Stimulated activated CD8-positive, alpha-beta memory T cell treated with anti-CD3 and anti-CD28 coated beads, Interleukin-12 subunit alpha, Interleukin-12 subunit beta, amount 100 ng/mL, for 24 hours (primary cell): ENCODE results near the gene EPHA1.

Source experiments
- DNase-seq: peaks from one replicate; pipeline ENCODE4 v3.0.0-alpha.2; 2020; ENCODE audit errors: extremely low read depth

Gene EPHA1

GRCh38 chr7:143374561-143374960, 34.1 kb downstream of the EPHA1 start:
- no peak for DNase-seq

DNA sequence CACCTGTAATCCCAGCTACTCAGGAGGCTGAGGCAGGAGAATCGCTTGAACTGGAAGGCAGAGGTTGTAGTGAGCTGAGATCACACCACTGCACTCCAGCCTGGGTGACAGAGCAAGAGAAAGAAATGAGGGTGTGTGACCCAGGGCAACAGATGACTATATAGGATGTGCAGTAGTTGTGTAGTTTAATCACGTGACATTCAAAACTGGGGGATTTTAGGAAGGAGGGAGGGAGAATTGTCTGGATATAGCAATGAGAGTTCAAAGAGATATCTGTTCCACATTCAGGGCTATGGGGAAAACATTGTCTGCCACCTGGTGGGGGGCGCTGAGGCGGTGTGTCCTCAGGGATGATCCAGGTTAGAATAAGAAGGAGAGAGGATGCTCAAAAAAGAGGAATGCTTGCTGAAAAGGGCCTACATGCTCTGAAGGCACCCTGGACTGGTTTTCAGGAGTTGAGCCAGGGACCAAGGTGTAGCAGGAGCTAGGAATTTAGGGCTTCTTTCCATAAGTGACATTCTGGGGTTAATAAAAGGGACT, 35.3 kb downstream of the EPHA1 start:
- DNase-seq, result no peak

GRCh38 chr7:143372070-143372469, 36.6 kb downstream of the EPHA1 start:
- no peak for DNase-seq

DNA sequence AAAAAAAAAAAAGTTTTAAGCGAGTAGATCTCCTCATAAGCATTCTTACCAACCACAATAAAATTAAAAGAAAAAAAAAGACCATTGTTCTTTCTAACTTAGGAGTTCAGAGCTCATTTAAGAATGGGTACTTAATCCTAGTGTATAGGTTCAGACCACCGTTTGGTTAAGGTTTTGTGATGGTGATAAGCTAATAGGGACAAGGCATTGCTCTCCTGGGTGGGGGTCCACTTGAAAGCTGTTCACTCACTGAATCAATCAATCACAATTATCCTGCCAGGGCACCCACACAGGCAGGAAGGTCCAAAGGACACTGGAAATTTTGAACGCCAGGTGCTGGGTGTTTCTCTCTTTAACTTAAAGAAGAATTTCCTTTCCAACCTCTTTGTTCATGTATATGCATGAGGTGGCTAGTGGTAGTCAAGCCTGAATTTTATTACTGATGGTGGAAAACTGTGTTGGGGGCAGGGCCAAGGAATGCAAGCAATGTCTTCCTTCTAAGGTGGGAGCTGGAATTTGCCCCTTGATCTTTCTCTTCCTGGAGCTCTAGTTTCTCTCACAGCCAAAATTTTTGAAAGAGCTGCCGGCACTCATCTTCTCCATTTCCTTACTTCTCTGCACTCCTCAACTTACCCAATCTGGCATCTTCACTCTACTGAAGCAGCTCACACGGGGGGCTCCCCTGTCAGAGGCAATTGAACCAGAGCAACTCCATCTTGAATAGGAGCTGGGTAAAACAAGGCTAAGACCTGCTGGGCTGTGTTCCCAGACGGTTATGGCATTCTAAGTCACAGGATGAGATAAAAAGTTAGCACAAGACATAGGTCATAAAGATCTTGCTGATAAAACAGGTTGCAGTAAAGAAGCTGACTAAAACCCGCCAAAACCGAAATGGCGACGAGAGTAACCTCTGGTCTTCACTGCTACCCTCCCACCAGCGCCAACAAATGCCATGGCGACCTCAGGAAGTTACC, 38.7 kb downstream of the EPHA1 start:
- no peak for DNase-seq

DNA sequence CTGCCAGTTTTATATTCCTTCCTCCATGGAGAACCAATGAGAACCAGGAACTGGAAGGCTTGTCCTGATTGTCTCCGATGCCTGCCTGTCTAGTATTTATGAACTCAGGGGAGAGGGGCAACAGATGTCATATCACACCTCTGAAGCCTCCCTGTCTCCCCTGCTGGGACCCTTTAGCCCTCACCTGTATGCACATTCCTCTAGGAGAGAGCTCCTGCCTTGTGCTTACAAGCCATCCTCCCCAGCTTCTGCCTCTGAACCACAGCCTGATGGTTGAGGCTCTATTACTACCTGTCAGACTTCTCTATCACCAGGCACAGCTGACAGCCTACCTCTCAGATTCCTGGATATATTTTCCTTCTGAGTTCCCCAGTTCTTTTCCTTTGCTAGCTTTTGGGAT, 40.3 kb downstream of the EPHA1 start:
- no peak for DNase-seq

DNA sequence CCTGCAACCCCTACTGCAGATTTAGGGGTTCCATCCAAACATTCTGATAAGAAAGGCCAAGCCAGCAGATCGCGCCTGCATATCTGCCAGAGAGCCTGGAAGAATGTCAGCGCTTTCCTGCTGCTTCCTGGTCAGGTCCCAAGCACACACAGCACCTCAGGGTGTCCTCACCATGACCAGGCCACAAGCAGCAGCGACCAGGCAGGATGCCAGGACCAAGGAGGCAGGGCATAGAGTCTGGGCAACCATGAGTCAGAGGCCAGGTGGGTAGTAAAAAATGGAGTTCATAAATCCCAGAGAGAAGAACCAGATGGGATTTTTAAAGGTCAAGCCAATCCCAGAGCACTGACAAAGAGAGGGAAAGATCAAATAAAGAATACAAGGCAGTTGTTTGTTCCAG, 40.7 kb downstream of the EPHA1 start:
- DNase-seq, result no peak

- no peak for DNase-seq
Measured at GRCh38 chr7:143363016-143363937, 45.4 kb downstream of the EPHA1 start.

GRCh38 chr7:143362131-143363015, 46.3 kb downstream of the EPHA1 start, which contains the start of gene FAM131B:
Gene FAM131B, minus strand, starts transcription at chr7:143362713. Its CDS starts 110 bp downstream, at chr7:143362603.
- DNase-seq, result no peak

DNA sequence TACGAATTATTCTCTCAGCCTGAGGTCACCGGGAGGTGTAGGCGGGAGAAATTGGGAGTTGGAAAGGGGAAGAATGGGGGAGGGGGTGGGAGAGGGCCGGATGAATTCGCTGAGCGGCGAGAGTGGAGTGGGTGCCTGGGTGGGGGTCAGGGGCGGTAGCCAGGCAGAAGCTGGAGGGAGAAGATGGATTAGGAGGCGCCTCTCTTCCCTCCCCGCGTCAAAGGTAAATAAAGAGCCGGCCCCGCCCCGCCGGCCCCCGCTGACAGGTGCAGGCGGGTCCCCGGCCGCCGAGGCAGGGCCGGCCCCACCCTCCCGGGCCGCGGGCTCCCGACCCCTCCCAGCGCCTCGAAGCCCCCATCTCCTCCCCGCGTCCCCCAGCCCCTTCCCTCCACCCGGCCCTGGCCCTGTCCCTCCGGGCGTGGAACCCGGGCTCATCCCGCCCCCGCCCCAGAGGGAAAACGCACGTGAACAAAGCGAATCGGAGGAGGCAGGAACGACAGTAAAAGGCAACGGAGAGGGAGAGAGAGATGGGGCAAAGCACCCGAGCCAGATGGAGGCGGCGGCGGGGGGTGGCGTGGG, 47.0 kb downstream of the EPHA1 start:
- DNase-seq, result no peak

DNA sequence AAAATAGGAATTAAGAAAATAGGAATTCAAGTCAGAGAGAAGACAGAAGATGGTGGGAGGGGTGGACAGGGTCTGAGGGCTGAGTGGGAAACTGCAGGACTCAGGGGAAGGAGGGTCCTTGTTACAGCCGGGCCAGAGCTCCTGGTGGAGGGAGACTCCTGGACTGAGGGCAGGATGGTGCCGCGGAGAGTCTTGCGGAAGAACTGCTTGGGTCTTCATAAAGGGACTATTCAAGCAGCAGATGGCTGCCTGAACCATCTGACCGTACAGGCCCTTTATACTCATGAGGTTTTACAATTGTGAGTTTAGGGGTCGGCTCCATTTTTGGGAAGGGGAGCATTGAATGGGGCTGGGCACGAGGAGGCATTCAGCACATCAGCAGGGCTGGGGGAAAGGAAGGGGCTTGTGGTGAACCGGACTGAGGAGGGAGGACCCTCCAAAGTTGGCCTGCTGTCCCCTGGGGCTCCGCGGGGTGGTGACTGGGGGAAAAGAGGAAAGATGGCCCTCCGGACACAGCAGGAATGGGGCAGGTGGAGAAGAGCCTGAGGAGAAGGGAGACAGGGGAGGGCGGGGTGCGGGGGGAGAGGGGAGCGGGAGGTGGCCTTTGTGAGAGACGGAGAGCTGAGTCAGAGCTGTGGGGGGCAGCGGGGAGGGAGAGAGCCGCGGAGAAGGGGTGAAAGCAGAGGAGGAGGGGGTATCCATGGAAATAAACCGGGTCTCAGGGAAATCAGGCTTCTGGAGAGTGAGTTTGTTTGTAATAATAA, 47.7 kb downstream of the EPHA1 start:
- no peak for DNase-seq

- no peak for DNase-seq
Measured at GRCh38 chr7:143359771-143360353, 48.8 kb downstream of the EPHA1 start.

GRCh38 chr7:143358626-143359025, 50.0 kb downstream of the EPHA1 start:
- no peak for DNase-seq

DNA sequence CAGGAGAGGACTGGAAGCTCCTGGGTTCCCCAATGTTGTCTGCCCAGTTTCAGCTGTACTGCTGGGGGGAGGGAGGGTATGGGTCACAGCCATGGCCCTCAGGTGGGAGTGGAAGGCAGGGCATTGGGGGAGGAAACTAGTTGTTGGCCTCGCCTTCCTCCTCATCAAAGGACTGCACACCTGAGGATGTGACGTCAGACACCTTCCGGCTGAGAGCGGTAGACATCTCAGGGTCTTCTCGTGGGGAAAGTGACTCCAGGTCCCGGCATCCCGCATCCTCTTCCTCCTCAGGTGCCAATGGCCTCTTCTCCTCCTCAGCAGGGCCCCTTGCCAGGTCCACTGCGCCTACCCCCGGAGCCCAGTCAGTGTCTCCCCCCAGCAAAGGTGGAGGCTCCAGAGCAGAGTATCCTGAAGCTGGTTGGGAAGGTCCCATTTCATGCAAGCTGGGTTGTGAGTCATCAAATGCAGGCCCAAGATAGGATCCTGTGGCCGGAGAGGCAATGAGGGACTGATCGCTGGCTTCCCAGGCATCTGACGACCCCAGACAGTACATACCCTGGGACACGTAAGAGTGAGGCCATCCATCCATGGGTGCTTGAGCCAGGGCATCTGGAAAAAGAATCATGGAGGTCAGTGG, 52.1 kb downstream of the EPHA1 start:
- no peak for DNase-seq

- DNase-seq, result no peak
Measured at GRCh38 chr7:143355450-143356385, 52.9 kb downstream of the EPHA1 start.

DNA sequence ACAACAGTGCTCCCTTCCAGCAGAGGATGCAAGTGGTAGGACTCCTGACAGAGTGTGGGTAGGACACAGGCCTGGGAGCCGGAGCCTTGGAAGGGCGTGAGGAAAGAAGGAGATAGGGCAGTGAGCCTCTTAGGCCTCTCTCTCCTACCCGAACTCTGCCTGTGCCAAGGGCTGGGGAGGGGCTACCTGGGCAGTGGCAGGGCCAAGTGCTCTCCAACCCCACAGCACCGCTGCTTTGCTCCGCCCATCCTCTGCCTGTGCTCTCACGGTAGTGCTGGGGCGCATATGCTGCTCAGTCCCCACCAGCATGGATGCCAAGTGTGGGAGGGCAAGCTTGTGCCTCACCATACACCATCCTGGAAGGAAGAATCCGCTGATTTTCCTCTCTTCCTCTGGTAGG, 53.7 kb downstream of the EPHA1 start:
- no peak for DNase-seq

DNA sequence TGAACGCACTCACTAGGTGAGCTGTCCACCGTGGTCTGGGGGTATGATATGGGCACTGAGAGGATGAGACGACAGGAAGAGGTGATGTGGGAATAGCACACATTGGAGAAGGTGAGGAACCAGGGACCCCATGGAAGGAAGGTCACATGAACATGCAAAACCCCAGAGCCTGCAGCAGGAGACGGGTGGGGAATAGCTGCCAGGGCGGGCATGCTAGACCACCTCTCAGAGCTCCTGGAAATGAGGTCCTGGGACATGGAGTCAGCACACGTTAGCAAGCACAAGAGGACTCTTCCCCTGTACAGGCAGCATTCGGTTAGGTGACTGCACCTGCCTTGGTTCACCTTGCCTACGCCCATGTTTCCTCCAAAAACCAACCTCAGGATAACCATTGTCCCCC, 54.3 kb downstream of the EPHA1 start:
- no peak for DNase-seq

GRCh38 chr7:143352531-143353002, 56.1 kb downstream of the EPHA1 start:
- no peak for DNase-seq

DNA sequence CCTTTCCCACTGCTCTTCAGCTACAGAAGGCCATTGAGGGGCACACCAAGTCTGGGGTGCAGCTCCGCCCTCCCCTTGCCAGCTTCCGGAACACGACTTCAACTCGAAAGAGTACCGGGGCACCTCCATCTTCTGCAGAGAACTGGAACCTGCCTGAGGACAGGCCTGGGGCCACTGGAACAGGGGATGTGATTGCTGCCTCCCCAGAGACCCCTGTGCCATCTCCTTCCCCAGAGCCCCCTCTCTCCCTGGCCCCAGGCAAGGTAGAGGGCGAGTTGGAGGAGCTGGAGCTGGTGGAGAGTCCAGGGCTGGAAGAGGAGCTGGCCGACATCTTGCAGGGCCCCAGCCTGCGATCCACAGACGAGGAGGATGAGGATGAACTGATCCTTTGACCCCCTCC, 57.1 kb downstream of the EPHA1 start:
- DNase-seq, result no peak
